GM18951 (cell line): ENCODE data around the gene MYBPC1.
"Not testable (repeated sequence)": the region's sequence is repeated elsewhere in the genome, so short reads cannot be mapped to it uniquely, and the experiment has no call there.

Source experiments
- POLR2A ChIP-seq: IDR thresholded peaks from 4 replicates; pipeline ENCODE4 v1.6.1; 2011; ENCODE audit warnings: mild to moderate bottlenecking; ENCODE audit not compliant: insufficient read length, insufficient read depth; ENCODE audit errors: extremely low read depth
- in situ Hi-C: fragments of 300-500 bp; cut with MboI; formaldehyde crosslinking; loops from one replicate; pipeline ENCODE4 v1.12.0; 2022; ENCODE audit warnings: low sequenced_read_pairs, mixed read lengths, inconsistent platforms; ENCODE audit not compliant: unreplicated experiment

Gene MYBPC1

GRCh38 chr12:101594700-101595099 is at the start of gene MYBPC1:
Gene MYBPC1 (plus strand): TSS chr12:101594971. CDS start chr12:101595071, 100 bp downstream.
- no peak for TF ChIP-seq POLR2A
- in situ Hi-C loops = no loop called here

GRCh38 chr12:101551362-101552114 is 43.2 kb upstream of the MYBPC1 start:
- in situ Hi-C loops = no loop called here
- TF ChIP-seq POLR2A = no peak

- in situ Hi-C loops = no loop called here
Measured at GRCh38 chr12:101552277-101552676, 42.5 kb upstream of the MYBPC1 start.

GRCh38 chr12:101557094-101557493 is 37.7 kb upstream of the MYBPC1 start:
- TF ChIP-seq POLR2A = no peak
- in situ Hi-C loops = no loop called here

More at GRCh38 chr12:101552277-101552676, 42.5 kb upstream of the MYBPC1 start:
- TF ChIP-seq POLR2A = no peak

GRCh38 chr12:101558726-101559125 is 36.0 kb upstream of the MYBPC1 start:
- in situ Hi-C loops = not testable (repeated sequence)

GRCh38 chr12:101563212-101563611 is 31.6 kb upstream of the MYBPC1 start:
- TF ChIP-seq POLR2A = no peak
- in situ Hi-C loops = no loop called here

GRCh38 chr12:101564912-101565311 is 29.9 kb upstream of the MYBPC1 start:
- no peak for TF ChIP-seq POLR2A
- in situ Hi-C loops = no loop called here

GRCh38 chr12:101566318-101566717 is 28.5 kb upstream of the MYBPC1 start:
- in situ Hi-C loops = no loop called here
- no peak for TF ChIP-seq POLR2A

GRCh38 chr12:101567918-101568317 is 26.9 kb upstream of the MYBPC1 start:
- in situ Hi-C loops = no loop called here

GRCh38 chr12:101570047-101570446 is 24.7 kb upstream of the MYBPC1 start:
- in situ Hi-C loops = no loop called here
- TF ChIP-seq POLR2A = no peak

More at GRCh38 chr12:101567918-101568317, 26.9 kb upstream of the MYBPC1 start:
- no peak for TF ChIP-seq POLR2A

- in situ Hi-C loops = no loop called here
- no peak for TF ChIP-seq POLR2A
Measured at GRCh38 chr12:101571105-101571504, 23.7 kb upstream of the MYBPC1 start.

- no peak for TF ChIP-seq POLR2A
- in situ Hi-C loops = no loop called here
Measured at GRCh38 chr12:101573743-101574142, 21.0 kb upstream of the MYBPC1 start.

- no peak for TF ChIP-seq POLR2A
- in situ Hi-C loops = no loop called here
Measured at GRCh38 chr12:101578417-101578816, 16.4 kb upstream of the MYBPC1 start.

- in situ Hi-C loops = no loop called here
- TF ChIP-seq POLR2A = no peak
Measured at GRCh38 chr12:101581190-101581589, 13.6 kb upstream of the MYBPC1 start.
